NCI-H446 treated with DMSO at 0.1 percent for 48 hours (cell line): ENCODE measurements around the gene RIC3.
A peak's percentile ranks its signal among the peaks of the same experiment; 100 is the strongest.

Experiments
- DNase-seq: peaks from one replicate; lab custom pipeline; 2025; lab: John Stamatoyannopoulos, UW

Gene RIC3

DNA sequence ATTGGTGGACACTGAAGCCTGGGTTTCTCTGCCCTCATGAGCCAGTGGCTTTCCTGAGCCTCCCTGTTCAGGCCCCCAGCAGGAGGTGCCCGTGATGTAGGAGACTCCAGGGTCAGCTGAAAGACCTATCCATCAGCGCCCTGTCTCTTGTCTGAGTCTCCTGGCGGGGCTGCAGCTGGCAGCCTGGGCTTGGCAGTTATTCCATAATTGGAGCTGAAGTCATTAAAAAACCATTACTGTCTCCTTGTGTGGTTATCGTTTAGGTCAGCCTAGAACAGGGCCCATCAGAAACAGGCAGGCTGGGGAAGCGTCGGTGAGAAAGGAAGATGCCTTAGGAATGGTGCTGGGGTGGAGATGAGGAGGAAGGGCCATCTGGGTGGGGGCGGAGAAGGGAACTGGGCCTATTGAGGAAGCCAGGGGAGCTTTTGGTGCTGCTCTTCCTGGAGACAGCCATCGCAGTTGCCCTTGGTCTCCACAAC is 82.8 kb downstream of the RIC3 start:
- DNase-seq, result peak; percentile 81

DNA sequence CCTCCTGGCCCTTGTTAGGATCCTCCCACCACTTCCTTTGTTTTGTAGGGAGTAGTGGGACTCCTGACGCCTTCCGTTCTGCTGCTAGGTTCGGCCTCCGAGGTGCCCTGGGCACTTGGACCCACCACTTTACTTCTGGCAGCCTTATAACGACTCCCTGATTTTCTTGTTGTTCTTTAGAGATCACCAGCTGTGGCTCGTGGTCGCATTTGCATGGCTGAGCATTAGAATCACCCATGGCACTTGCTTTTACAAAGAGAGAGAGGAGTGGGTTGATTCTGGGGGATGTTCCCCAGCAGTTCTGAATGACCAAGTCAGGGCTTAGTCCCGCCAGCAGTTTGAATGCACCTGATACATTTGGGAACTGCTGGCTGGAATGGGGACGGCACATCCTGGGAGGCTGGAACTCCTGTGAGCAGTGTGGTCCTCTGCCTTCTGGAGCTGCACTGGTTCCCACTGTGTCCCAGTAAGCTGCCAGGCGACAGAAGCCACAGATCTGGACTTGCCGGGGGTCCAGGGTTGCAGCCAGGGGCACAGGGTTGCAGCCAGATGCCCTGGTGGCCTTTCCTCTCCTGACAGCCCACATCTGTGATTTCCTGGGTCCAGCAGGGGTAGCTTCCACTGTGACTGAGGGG is 83.7 kb downstream of the RIC3 start:
- DNase-seq, result no peak

DNA sequence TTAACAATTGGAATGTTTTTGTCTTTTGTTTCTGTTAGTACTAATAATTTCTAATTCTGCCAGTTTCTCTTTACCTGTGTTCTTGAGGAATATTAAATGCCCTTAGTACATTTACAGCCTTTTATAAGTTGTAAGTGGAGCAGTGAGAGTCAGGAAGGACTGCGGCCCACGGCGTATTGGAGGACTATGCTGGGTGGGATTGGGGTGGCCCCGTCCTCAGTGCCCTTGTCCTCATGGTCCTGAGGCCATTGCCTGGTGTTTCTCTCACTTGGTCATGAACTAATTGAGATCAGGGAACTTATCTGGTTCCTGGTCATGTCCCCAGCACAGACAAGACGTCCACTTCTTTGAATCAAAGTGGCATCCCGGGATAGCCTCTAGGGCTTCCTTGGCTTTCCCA is 84.5 kb downstream of the RIC3 start:
- no peak for DNase-seq

DNA sequence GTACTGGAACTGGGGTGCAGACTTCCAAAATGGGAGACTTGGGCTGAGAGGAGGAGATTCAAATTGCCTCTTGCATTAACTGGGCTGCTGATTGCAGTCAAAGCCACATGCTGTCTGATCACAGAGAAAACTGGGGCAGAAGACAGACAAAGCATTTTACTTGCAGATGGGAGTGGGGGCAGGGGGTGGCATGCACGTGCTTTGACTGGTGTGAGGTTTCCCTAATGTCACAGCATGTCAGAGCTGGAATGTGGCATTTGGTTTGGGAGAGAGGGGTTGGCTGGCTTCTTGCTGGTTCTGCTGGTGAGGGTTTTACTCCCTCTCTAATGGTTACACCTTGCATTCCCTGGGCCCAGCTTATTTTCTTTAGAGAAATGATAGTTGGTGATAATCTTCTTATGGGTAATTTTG is 84.9 kb downstream of the RIC3 start:
- no peak for DNase-seq

DNA sequence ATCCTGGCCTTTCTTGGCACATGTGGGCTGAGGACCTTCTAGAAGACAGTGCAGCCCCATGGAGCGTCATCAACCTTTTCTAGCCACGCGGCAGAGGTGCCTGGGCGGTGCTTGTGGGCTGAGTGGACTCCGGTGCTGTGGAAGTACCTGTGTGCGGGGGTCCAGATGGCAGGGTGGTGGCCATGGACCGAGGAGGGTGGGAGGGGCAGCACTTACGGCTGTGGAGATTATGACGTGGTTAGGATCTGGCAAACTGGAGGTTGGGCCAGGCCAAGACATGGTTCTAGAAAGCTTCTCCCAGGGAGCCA is 85.8 kb downstream of the RIC3 start:
- no peak for DNase-seq

DNA sequence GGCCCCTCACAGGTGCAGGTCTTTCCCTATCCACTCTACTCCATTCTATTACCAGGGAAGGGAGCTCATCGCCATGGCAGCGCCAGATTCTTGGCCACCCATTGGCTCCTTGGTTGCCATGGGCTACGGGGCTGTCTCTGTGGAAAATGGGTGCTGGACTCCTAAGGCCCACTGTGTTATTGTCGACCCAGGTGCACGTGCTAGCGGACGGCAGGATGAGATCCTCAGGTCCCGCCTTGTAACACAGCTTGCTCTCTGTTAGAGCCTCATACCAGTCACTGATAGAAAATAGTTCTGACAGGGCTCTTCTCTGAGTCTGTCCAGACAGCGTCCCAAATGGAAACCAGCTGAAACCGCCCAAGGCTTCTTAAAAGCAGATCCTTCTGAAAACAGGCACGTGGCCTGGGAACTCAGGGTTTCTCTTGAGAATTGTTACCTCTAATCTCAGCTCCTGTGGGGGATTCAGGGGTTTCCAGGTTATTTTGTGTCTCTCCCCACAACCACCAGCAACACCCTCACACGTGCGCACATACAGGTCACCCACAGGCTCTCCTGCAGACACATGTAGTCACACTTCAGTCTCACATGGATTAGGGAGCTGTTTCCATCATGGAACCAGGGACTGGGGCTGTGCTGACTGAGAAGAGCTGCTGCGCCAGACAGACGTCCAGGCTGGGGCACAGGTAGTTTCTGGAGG is 86.3 kb downstream of the RIC3 start:
- DNase-seq, result peak; percentile 32

DNA sequence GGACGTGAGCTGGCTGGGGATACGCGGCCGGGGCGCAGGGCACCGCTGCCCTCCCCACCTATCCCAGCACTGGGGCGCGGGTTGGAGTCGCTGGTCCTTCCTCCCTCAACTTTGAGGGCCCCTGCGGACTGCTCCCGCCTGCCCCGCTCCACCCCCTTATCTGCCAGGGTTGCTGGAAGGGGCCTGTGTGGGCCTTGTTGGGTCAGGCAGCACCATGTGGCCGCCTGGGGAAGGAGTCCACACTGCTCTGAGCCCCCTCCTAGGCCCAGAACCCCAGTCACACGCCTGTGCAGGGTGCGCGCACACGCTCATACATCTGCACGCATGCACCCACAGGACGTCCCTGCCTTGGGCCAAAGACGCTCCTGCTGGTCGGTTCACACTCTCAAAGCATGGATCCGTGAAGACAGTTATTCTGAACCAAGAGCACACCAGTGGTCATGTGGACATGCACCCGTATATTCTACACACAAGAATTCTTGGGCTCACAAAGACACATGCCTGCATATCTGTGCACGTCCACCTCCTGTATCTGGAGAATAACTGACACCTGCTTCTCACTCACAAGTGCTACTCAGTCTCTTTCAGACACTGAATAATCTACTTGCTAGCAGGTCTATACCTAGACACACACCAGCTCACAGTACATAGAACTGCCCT is 87.1 kb downstream of the RIC3 start:
- DNase-seq, result no peak

DNA sequence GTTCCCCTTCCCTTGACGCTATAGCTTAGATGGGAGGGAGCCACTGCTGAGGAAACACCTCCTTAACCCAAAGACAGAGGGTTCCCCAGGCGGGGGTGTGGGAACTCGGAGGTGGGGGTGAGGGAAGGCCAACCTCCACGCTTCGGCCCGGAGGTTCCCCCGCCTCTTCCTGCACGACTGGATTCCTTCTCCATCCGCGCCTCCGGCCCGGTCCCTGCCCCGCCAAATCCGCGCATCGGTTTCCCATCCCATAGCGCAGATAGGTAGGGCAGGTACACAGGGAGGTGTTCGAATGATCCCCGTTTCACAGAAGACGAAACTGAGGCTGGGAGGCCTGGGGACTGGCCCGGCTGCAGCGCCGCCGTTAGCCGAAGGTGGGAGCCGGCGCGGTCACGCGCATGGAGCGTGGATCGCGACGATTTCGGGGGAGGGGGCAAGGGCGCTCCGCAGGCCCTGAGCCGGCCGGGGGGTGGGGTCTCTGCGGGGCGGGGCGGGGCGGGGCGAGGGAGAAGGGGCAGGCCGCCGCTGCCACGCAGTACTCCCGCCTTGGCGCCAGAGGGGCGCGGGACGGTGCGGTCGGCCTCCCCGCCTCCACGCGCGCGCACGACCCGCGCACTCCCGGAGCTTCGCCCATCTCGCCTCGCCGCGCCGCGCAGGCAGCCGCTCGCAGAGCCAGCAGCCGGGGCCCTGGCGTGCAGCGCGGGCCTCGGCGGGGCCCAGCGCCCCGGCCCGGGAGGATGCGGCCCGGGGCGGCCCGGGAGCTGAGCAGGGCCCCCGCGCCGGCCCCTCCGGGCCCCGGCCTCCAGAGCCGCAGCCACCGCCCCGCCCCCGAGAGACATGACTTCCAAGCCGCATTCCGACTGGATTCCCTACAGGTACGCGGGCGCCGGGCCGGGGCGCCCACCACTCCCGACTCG is 87.9 kb downstream of the RIC3 start, which contains the start of gene TUB:
Gene TUB, plus strand, starts transcription at position 538 of the 917 bp plus-strand sequence. Its CDS starts 300 bp downstream, at position 838.
- DNase-seq, result peak; percentile 38

DNA sequence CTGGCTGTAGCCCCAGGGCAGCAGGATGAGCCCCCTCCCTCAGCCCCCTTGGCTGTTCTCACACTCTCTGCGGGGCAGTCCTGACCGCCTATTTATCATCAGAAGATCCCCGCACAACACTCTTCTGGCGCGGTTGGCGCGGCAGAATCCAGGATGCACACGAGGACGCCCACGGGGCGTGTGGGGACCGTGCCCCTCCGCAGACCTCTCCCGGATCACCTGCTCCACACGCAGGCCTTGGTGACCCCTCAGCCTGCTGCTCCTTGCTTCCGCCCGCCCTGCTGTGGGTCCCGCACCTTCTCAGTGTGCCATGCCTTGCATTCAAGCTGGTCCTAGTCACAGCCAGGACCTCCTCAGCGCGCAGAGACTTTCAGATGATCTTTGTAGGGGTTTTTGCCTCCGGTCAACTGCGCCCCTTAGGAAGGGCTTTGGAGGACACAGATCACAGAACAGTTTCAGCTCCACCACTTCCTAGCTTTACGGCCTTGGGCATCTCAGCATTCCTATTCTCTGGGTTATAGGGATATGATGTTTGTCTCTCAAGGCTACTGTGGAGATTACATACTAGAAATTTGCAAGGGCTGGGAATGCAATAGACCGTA is 88.7 kb downstream of the RIC3 start:
- DNase-seq, result no peak

DNA sequence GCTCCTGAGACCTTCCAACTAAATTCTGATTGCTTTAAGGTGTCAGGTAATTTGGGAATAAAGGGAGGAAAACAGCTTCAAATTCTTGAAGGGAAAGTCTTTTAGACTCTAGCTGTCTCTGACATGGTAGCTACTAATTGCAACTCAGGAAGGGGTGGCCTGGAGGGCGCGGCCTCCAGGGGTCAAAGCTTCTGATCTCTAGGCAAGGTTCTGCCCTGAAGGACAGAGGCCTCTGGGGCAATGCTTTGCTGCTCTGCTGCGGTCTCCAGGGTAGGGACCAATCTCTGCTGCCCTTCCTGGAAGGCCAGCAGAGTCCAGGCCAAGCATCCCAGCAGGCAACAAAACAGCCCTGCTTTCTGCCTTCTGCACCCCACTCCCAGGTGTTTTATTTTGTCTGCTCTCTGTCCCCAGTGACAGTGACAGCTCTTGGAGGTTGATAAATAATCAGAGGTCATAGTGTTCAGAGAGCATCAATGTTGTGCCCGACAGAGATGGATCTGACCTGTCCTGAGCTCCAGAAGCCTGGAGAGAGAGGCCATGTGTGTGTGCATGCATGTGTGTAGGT is 89.6 kb downstream of the RIC3 start:
- no peak for DNase-seq

DNA sequence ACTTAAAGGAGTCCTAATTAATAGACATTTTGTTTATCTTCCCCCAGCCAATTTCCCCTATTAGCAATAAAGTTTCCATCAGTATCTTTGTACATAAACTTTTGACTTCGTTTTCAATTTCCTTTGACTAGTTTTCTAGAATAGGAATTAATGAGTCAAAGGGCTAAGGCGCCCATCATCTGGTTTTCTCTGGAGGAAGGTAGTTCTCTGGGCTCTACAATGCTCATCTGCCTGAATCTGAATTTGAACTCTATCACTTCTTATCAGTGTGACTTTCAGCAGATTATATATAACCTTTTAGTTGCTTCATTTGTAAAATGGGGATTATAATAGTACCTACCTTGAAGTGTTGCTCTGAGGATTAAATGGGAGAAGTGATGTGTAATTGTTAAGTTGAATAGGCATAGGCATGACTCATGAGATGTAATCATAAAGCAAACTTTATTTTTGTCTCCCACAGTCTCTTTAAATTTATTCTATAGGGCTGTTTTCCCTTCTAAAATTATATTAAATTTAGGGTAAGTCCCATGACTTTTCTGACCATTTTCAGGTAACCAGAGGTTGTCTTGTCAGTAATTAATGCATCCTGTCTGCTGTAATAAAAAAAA is 93.6 kb downstream of the RIC3 start:
- no peak for DNase-seq

DNA sequence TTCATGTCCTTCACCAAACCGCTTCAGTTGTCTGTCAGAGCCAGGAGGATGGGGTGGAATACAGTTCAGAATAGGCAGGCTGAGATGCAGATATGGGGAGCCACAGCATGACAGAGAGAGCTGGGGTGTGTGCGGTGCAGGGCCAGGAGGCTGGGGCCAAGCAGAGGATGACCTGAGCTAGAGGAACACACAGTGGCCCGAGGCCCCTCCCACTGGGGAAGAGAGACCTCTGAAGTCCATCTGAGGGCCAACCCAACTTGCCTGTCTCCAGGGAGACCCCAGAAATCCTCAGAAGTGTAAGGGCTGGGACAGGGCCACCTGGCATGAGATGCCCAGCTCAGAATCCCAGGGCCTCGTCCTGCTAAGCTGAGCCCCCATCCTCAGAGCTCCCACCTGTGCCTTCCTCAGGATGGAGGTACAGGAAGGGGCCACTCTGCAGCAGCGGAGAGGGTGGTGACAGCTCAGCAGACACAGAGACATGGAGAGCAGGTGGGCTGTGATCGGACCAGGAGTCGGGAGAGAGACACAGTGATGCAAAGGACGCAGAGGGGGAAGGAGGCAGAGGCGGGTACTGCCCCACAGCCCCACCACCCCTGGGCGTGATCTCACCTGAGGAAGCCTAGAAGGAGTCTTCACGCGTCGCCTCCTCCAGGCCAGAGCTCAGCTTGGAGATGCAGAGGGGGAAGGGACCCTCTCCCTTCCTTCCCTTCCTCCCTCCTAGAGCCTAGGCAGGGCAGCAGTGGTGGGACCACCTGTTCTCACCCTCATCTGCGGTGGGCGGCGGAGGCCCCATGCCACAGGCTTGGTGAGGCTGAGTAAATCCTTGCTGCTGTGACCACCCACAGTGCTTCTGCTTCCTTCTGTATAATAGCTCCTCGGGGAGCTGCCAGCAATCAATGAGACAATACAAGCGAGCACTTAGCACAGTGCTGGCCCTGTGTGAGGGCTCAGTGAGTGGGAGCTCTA is 96.9 kb downstream of the RIC3 start:
- DNase-seq, result no peak

DNA sequence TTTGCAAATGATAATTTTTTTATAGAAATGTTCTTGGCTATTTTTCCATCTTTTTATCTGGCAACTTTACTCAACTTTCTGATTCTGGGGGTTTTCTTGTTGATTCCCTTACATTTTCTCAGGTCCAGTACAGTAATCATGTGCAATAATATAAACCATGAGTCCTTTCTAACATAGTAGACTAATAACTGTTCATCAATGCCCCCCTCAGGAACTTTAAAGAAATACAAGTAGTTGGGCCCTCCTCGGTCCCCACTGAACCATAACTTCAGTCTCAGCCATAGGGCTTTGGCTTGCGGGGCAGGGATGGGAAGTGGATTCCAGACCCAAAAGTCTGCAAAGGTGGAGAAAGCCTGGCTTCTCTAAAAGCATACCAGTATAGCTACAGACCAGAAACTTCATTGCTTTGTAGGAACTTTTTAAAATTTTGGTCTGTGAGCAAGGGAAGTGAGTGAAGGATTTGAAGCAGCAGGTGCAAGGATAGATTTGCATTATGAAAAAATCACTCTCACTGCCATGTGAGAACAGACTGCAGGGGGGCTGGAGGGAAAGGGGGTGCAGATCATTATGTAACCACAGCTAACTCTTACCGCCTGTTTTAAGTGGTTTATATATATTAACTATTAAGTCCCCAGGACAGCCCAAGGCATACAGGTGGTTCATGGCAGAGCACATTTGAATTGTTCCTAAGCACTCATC is 98.3 kb downstream of the RIC3 start:
- DNase-seq, result no peak

DNA sequence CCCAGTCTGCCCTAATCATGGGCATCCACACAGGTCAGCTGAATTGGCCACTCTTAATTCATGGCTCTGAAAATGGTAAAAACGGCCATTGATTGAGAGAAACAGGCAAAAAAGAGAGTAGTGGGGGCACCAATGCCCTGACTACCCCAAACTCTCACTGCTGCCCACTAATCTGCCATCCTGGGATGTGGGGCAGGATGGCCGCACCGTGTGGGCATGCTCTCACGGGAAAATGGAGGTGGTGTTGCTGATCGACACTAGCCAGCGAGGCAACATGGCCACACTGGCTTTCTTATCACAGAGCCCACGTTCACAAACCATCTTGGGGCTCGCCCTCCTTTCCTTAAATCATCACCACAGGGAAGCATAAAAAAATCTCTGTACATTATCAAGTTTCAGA is 99.1 kb downstream of the RIC3 start:
- no peak for DNase-seq

DNA sequence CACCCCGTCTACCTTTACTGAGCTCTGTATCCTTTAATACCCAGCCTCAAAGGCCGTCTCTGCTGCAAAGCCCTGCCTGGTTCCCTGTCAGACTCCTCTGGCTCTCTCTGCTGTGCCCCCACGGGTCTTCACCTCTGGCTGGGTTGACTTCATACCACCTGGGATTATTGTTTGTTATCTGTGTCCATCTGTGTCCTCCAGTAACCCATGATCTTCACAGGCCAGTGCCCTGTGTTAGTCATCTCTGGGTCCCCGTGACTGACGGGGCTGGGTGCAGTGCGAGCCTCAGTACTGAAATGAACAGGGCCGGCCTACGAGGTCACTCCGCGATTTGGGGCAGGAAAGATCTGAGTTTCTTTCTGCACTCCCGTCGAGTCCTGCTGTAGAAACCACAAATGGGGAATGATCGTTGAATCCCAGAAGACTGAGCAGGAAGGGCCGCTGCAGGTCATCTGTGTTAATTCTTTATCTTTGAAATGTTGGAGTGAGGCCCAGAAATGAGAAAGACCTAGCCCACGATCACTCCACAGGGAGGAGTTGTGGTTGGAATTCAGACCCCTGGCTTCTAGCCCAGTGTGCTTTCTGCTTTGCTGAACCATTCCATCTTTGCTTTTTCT is 100.1 kb downstream of the RIC3 start:
- DNase-seq, result no peak

DNA sequence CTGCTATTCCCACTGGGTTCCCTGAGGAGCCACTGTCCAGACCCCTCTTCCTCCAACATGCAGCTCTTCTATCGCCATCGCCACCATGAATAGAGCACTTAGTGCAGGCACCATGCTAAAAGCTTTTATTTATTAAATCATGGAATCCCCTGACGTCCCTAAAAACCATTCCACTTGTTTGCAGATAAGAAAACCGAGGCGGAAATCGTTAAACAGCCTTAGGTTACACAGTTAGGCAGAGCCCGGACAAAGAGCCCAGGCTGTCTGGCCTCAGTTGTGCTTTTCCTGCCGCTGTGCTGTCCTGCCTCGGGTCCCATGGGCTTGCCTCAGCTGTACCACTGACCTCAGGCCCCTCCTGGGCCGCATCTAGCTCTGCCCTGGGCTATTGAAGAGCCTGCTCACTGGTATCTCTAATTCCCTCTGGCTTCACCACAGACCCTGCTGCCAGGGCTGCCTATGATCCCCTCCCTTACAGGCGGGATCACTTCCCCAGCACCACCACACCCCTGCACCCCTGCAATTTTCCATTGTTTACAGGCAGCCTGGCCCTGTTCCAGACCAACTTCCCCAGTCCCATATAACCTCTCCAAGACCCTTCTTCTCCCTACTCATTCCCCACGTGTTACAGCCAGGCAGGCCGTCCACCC is 100.8 kb downstream of the RIC3 start:
- no peak for DNase-seq

DNA sequence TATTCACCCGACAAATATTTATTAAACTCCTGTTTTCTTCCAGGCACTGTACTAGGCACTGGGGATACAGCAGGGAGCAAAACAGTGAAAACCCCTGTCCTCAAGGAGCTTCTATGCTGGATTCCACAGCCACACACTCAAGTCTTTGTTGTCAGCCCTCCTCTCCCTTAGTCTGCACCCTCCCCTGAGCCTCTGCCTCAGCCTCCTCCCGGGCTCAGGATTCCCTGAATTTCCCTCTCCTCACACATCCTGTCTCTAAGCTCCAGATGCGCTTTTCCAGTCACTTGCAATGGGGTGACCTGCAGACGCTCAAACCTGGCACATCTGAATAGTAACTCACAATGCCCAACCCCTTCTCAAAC is 101.3 kb downstream of the RIC3 start:
- no peak for DNase-seq

DNA sequence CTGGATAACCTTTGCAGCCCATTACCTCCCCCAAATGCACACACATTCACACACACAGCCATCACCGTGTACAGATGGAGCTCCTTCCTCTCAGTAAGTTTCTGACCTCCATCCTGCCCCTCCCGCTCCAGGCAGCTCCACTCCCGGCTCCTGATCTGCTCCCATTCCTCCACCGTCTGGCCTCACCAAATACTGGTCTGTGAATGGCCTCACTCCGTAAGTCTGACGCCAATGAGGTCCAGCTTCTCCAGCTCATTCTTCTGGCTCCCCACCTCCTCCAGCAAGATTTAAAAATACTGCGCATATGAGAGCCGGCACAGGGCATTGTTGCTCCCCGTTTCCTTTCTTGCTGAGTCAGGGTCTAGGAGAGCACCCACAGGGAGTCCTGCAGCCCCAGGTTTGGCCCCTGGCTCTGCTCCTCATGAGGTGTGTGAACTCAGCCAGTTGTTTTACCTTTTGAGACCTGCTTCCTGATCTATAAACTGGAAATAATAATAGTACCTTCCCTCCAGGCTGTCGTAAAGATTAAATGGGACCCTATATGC is 101.8 kb downstream of the RIC3 start:
- DNase-seq, result no peak
